Measurements from ENCODE around the gene MBD3L2.
A peak's percentile ranks its signal among the peaks of the same experiment; 100 is the strongest.
"Not testable (repeated sequence)": the region's sequence is repeated elsewhere in the genome, so short reads cannot be mapped to it uniquely, and the experiment has no call there.

Gene MBD3L2

GRCh38 chr19:7059977-7060376, 10.9 kb downstream of the MBD3L2 start:
- DNase-seq (ENCODE audit: low read depth in 1 of 2, low spot score in 1 of 2) = not testable (repeated sequence)

DNA sequence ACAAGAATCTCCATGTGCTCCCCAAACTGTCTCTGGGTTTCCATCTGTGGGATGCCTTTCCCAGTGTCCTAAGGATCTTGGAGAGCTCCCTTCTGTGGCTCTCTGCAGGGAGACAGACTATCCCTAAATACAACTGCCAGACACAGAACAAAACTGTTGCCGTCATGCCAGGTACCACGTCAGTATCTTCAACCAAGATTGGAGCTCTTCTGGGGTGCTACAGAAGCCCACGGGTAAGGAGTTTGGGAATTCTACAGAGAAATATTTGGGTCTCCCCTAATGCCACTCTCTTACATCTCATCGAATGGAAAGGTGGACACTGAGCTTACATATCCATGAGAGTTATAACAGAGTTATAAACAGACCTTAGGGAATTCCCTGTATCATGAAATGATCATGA, 14.2 kb downstream of the MBD3L2 start:
- DNase-seq (ENCODE audit: low read depth in 1 of 2, low spot score in 1 of 2) = no peak

- DNase-seq (ENCODE audit: low read depth in 1 of 2, low spot score in 1 of 2) = no peak
Measured at GRCh38 chr19:7063764-7064418, 14.8 kb downstream of the MBD3L2 start.

DNA sequence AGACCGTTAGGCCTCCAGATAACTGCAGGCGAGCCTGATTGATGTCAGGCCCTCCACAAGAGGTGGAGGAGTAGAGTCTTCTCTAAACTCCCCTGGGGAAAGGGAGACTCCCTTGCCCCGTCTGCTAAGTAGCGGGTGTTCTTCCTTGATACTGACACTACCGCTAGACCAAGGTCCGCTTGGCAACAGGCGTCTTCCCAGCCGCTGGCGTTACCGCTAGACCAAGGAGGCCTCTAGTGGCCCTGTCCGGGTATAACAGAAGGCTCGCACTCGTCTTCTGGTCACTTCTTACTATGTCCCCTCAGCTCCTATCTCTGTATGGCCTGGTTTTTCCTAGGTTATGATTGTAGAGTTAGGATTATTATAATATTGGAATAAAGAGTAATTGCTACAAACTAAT, 18.0 kb downstream of the MBD3L2 start:
- DNase-seq (ENCODE audit: low read depth in 1 of 2, low spot score in 1 of 2) = not testable (repeated sequence)

DNA sequence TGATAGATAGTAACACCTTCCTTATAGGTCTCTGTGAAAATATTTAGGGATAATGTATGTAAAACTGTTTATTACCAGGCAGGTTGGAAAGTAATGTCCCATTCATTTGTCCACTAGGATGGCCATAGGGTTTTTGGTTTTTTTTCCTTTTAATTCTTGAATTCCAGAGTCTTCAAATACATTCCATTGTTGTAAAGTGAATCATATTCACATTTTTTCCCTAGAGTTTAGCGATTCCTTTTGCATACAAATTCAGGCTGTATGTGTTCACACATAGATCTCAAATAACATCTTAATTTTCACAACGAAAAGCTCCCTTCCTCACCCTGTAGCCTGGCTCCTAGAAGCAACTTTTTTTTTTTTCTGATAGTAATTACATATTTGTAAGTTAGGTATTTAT, 18.6 kb downstream of the MBD3L2 start:
- DNase-seq (ENCODE audit: low read depth in 1 of 2, low spot score in 1 of 2) = no peak

- no peak for DNase-seq (ENCODE audit: low read depth in 1 of 2, low spot score in 1 of 2)
Measured at GRCh38 chr19:7068599-7068998, 19.5 kb downstream of the MBD3L2 start.

DNA sequence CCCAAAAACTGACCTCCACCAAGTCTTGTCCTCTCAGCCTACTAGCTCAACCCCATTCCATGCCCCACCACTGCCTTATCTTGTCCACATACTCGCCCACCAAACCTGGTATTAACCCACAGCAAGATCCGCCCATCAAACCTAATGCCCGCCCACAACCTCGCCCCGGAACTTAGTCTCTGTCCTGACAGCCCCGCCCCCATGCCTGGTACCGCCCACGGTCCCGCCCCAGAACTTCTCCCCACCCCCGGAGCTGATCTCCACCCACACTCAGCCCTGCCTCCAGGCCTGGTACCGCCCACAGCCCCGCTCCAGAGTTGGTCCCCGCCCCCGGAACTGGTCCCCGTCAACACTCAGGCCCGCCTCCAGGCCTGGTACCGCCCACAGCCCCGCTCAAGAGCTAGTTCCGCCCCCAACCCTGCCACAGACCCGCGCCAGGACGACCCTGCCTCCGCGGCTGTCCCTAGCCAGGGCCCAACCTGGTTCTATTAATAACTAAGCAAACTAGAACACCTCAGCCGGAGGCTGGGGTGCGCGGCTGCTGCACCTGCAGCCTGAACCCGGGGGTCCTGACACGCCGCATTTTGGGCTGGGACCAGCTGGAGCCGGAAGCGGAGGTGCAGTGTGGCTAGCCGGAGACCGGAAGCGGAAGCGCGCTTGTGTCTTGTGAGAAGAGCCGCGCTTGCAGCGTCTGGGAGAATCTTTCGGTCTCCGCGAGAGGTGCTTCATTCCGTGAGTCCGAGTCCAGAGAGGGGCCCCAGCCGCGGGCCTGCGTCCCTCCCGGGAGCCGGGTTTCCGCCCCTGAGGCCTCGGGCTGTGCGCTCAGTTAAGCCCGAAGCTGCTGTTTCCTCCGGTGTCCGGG, 20.2 kb downstream of the MBD3L2 start, which contains the start of gene ZNF557:
Gene ZNF557, plus strand, starts transcription at position 662 of the 862 bp plus-strand sequence. CDS start 5,372 bp downstream, outside the sequence.
- DNase-seq (ENCODE audit: low read depth in 1 of 2, low spot score in 1 of 2) = peak; percentile 96 to 98

GRCh38 chr19:7069904-7070226, 20.7 kb downstream of the MBD3L2 start:
- no peak for DNase-seq (ENCODE audit: low read depth in 1 of 2, low spot score in 1 of 2)

DNA sequence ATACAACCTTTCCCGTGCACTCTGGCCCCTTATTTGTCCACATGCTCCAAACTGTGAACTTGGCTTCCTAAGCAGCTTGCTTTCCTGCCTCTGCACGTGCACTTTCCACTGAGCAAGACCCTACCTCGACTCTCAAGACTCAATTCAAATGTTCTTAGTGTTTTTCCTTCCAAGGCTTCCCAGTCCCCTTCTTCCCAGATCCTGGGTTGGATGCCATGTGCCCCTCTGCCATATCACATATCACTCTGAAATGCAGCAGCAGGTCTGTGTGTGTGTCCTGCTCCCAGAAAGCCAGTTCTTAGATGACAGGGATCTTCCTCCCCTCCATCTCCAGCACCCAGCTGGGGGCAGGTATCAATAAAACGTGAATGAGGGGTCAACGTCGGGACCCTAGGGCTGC, 23.4 kb downstream of the MBD3L2 start:
- no peak for DNase-seq (ENCODE audit: low read depth in 1 of 2, low spot score in 1 of 2)

DNA sequence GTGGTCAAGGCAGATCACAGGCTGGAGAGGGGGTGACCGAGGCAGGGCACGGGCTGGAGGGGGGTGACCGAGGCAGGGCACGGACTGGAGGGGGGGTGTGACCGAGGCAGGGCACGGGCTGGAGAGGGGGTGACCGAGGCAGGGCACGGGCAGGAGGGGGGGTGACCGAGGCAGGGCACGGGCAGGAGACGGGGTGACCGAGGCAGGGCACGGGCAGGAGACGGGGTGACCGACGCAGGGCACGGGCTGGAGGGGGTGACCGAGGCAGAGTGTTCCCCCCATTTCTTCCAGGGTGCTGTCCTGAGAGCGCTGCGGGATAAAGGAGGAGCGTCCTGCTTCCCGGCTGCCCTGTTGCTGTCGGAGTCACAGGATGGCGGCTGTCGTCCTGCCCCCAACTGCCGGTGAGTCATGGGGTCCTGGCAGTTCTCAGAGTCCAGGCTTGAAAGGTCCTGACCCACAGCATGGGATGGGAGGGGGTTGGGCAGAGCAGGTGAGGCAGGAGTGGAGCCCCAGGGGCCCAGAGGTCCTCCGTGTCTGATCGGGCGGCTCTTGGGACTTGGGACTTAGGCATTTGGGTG, 25.7 kb downstream of the MBD3L2 start:
- DNase-seq (ENCODE audit: low read depth in 1 of 2, low spot score in 1 of 2) = no peak

GRCh38 chr19:7076151-7076550, 27.0 kb downstream of the MBD3L2 start:
- no peak for DNase-seq (ENCODE audit: low read depth in 1 of 2, low spot score in 1 of 2)

DNA sequence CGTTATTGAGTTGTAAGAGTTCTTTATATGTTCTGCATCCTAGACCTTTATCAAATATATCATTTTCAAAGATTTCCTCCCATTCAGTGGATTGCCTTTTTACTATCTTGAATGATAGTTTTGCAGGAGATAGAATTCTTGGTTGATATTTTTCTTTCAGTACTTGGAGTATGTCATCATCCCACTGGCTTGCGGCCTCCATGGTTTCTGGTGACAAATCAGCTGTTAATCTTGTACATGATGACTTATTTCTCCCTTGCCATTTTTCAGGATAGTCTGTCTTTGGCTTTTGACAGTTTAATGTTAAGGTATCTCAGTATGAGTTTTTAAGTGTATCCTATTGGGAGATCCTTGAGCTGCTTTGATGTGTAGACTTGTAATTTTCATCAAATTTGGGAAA, 28.9 kb downstream of the MBD3L2 start:
- DNase-seq (ENCODE audit: low read depth in 1 of 2, low spot score in 1 of 2) = no peak

GRCh38 chr19:7083076-7083956, 34.2 kb downstream of the MBD3L2 start:
- DNase-seq (ENCODE audit: low read depth in 1 of 2, low spot score in 1 of 2) = no peak

GRCh38 chr19:7088999-7089398, 39.9 kb downstream of the MBD3L2 start:
- no peak for DNase-seq (ENCODE audit: low read depth in 1 of 2, low spot score in 1 of 2)

GRCh38 chr19:7098096-7098495, 49.0 kb downstream of the MBD3L2 start:
- no peak for DNase-seq (ENCODE audit: low read depth in 1 of 2, low spot score in 1 of 2)

- DNase-seq (ENCODE audit: low read depth in 1 of 2, low spot score in 1 of 2) = peak; percentile 79 to 88
Measured at GRCh38 chr19:7098701-7099596, 49.8 kb downstream of the MBD3L2 start.

DNA sequence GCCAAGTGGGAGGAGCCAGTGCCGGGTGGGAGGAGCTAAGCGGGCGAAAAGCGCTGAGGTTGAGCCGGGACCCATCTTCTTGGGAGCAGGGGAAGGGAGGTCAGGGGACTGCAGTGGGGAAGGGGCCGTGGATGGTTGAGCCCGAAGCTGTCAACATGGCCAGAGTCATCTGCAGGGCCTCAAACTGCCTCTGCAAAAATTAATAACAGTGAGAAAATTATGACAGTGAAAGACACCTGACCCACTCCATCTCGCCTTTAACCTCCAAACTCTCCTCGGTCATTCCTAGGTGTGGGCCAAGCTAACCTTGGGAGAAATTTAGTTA, 50.4 kb downstream of the MBD3L2 start:
- no peak for DNase-seq (ENCODE audit: low read depth in 1 of 2, low spot score in 1 of 2)
